A673 (cell line): ENCODE measurements around the gene CERS2. TPM values are rescaled to one million over a fixed set of nuclear protein-coding genes. Genes with fewer than 3 reads are reported as not detected.

ENCODE experiments used
- Bru-seq: library from RNA; stranded (reverse); fragments of 400-500 nt; gene quantifications from one replicate; lab custom pipeline; 2021; lab: Mats Ljungman, UMichigan
- BruChase-seq, 2 experiments: library from RNA; stranded (reverse); fragments of 400-500 nt; gene quantifications; one replicate each; lab custom pipeline; 2021; lab: Mats Ljungman, UMichigan
- BruUV-seq: library from RNA; stranded (reverse); fragments of 400-500 nt; replicated peaks from 2 replicates; lab custom pipeline; 2021; lab: Mats Ljungman, UMichigan
- CTCF ChIA-PET: fragments of 300-600 bp; sonication (Branson Sonifier 250); formaldehyde crosslinking; loops from one replicate; lab custom pipeline; 2022; ENCODE audit warnings: antibody characterized with exemption; lab: Charles Lee
- POLR2A ChIA-PET: fragments of 300-600 bp; sonication (Branson Sonifier 250); formaldehyde crosslinking; loops from one replicate; lab custom pipeline; 2022; ENCODE audit warnings: antibody characterized with exemption; ENCODE audit not compliant: low non-redundant PET; lab: Charles Lee
- DNase-seq: peaks from one replicate; pipeline ENCODE4 v3.0.0-alpha.2; 2015; ENCODE audit warnings: low spot score
- H3K27ac ChIP-seq: fragments of 200-600 bp; sonication (generic); 2 replicates; pipeline ENCODE4 v1.5.1; 2016; ENCODE audit warnings: mixed run types, low read depth, mild to moderate bottlenecking, mixed read lengths, antibody characterized with exemption, low read length; ENCODE audit not compliant: poor library complexity, severe bottlenecking
- H3K27me3 ChIP-seq: fragments of 200-600 bp; sonication (generic); replicated peaks from 2 replicates; pipeline ENCODE4 v1.6.1; 2017; ENCODE audit warnings: mixed run types, low read depth, mild to moderate bottlenecking, mixed read lengths, antibody characterized with exemption, low read length; ENCODE audit not compliant: insufficient read depth, poor library complexity
- H3K36me3 ChIP-seq: fragments of 200-600 bp; sonication (generic); 2 replicates; pipeline ENCODE4 v1.6.1; 2016; ENCODE audit warnings: mixed run types, mild to moderate bottlenecking, mixed read lengths, antibody characterized with exemption, low read length; ENCODE audit not compliant: insufficient read depth, poor library complexity, severe bottlenecking
- H3K4me1 ChIP-seq: fragments of 200-600 bp; sonication (generic); 2 replicates; pipeline ENCODE4 v1.6.1; 2017; ENCODE audit warnings: mixed run types, mild to moderate bottlenecking, mixed read lengths, antibody characterized with exemption, low read length; ENCODE audit not compliant: insufficient read depth, poor library complexity, severe bottlenecking
- H3K4me3 ChIP-seq: fragments of 200-600 bp; sonication (generic); 2 replicates; pipeline ENCODE4 v1.5.1; 2016; ENCODE audit warnings: low read depth, mixed run types, mild to moderate bottlenecking, mixed read lengths, low read length; ENCODE audit not compliant: poor library complexity, severe bottlenecking
- H3K9me3 ChIP-seq: fragments of 200-600 bp; sonication (generic); 2 replicates; pipeline ENCODE4 v1.6.1; 2016; ENCODE audit warnings: mixed run types, low read depth, mild to moderate bottlenecking, mixed read lengths, antibody characterized with exemption, low read length; ENCODE audit not compliant: poor library complexity, severe bottlenecking
- CTCF ChIP-seq: fragments of 300-800, 200-600 bp; sonication (generic); conservative IDR thresholded peaks from 2 replicates; pipeline ENCODE4 v1.5.1; 2017; ENCODE audit warnings: low read depth, mild to moderate bottlenecking, antibody characterized with exemption, low read length, moderate library complexity, mixed read lengths
- EZH2 ChIP-seq: fragments of 200-600 bp; sonication (generic); IDR thresholded peaks from 2 replicates; pipeline ENCODE4 v1.6.1; 2017; ENCODE audit warnings: borderline replicate concordance, low read depth, mild to moderate bottlenecking, mixed read lengths, antibody characterized with exemption, low read length; ENCODE audit not compliant: poor library complexity, severe bottlenecking
- intact Hi-C: fragments of 100-400 bp; cut with micrococcal nuclease; formaldehyde crosslinking; loops from one replicate; pipeline ENCODE4 v1.10.0; 2022; ENCODE audit not compliant: unreplicated experiment
- long read RNA-seq: library from polyadenylated mRNA; stranded (forward); transcript quantifications from one replicate; pipeline ENCODE4 v2.0.0, GENCODE V29; 2022
- total RNA-seq: library from RNA; stranded (reverse); gene quantifications from 2 replicates; pipeline ENCODE4 v1.2.3, GENCODE V29; 2021

CERS2 gene
- total RNA-seq, result 222 and 239 TPM in 2 replicates
- percentile 79 among the genes with signal in this experiment for Bru-seq, nascent RNA
- BruChase-seq, experiment 1, labeled RNA remaining after a 2-hour chase, result percentile 90 among the genes with signal in this experiment
- BruChase-seq, experiment 2, labeled RNA remaining after a 6-hour chase, result percentile 97 among the genes with signal in this experiment
- long read RNA-seq, transcript CERS2-205 (11 exons, 2,505 nt), result major isoform, 181 of 278 reads
- long read RNA-seq, transcript CERS2-201 (11 exons, 2,544 nt), result minor isoform, 24 of 278 reads
- long read RNA-seq, partial matches to known transcripts, result 10 of 278 reads
- long read RNA-seq, other reads (novel, unspliced or antisense), result 61 of 278 reads

DNA sequence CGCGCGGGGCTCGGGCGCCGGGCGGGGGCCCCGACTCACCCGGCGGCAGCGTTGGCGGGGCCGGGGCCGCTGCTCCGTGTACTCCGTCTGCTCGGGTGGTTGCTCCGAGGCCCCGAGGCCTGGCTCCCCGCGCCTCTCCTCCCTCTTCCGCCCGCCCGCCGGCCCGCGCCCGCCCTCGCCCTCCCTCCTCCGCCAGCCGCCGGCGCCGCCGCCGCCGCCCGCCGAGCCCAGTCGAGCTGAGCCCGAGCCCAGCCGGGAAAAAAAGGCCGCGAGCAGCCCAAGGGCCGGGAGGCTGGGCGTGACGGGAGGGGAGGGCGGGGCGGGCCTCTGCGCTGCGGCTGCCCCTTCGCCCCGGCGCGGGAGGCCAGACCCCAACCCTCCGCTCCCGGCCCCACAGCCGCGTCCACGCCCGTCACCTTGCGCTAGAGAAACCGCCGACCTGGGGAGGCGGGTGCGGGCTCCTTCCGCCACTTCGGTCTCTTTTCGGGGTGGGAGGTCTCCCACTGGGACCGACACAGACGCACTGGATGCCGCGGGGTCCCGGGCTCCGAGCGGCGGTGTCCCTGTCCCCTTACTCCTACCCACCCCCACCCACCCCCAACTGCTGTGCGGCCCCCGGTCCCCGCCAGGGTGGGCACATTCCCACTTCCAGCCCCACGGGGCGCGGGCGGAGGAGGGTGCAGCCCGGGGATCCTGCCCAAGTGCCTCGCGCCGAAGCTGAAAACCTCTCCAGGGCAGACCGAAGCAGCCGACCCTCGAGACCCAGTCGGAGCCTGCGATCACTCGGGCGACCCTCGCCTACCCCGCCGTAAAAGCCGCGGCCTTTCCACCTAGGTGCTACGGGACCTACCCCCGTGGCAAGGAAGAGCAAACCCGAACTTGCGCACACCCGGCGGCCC is at the start of gene CERS2:
Gene CERS2, minus strand, starts transcription at position 256 of the 899 bp plus-strand sequence. CDS start 5,745 bp downstream, outside the sequence.
- ChIA-PET POLR2A (interaction anchor here (0.6 kb wide), 1 partner anchor 1015 kb away, joined by 3 read pairs; no protein-coding TSS in a partner anchor), CTCF (interaction anchor here (0.7 kb wide), 2 partner anchors 9 to 168 kb away, joined by 3 to 4 read pairs; no protein-coding TSS in a partner anchor)
- no peaks in the 10 kb centered on the region for H3K36me3 ChIP-seq
- no peaks in the 10 kb centered on the region for H3K27me3 ChIP-seq
- no peaks in the 10 kb centered on the region for H3K9me3 ChIP-seq
- no TSS peak for BruUV-seq
- H3K27ac ChIP-seq, result peak within 1 kb of the TSS; percentile 97
- peaks cover 48% of the 10 kb centered on the region for H3K4me1 ChIP-seq
- intact Hi-C loops, result loop anchor here (10.0 kb wide), 1 partner anchor 410 kb away; no protein-coding TSS in a partner anchor
- DNase-seq, result peak; percentile 84
- TF ChIP-seq CTCF (no peak), EZH2 (no peak)
- peak within 1 kb of the TSS; percentile 94 for H3K4me3 ChIP-seq

GRCh38 chr1:151013518-151013917 is 38.9 kb upstream of the CERS2 start:
- Histone ChIP-seq H3K36me3 (peaks cover 3% of the 10 kb centered on the region), H3K4me1 (peaks cover 11% of the 10 kb centered on the region), H3K27me3 (no peaks in the 10 kb centered on the region), H3K4me3 (no peak overlapping the region), H3K9me3 (no peaks in the 10 kb centered on the region), H3K27ac (no peak overlapping the region)
- ChIA-PET POLR2A (no interaction called here), CTCF (no interaction called here)
- TF ChIP-seq CTCF, result no peak
- no peak for TF ChIP-seq EZH2
- intact Hi-C loops, result no loop called here
- no peak for DNase-seq
- BruUV-seq, result no TSS peak

GRCh38 chr1:151012684-151013471 is 38.2 kb upstream of the CERS2 start:
- Histone ChIP-seq H3K36me3 (peaks cover under 1% of the 10 kb centered on the region), H3K27me3 (no peaks in the 10 kb centered on the region), H3K4me1 (peaks cover 12% of the 10 kb centered on the region), H3K9me3 (no peaks in the 10 kb centered on the region), H3K4me3 (no peak overlapping the region), H3K27ac (no peak overlapping the region)
- CTCF ChIA-PET, result no interaction called here
- BruUV-seq, result no TSS peak
- TF ChIP-seq EZH2 (no peak), CTCF (no peak)
- POLR2A ChIA-PET, result no interaction called here
- intact Hi-C loops, result no loop called here
- no peak for DNase-seq
